Glutamatergic neuron (in vitro differentiated cells): ENCODE measurements around the gene SUGP2. TPM values are rescaled to one million over a fixed set of nuclear protein-coding genes. Genes with fewer than 3 reads are reported as not detected.

Experiments used
- DNase-seq: peaks from one replicate; pipeline ENCODE4 v3.0.0; 2022
- H3K27ac Mint-ChIP-seq: one replicate; pipeline ENCODE4 v1.8.0; 2020; ENCODE audit warnings: mild to moderate bottlenecking, mixed read lengths, inconsistent platforms; ENCODE audit not compliant: unreplicated experiment
- H3K27me3 Mint-ChIP-seq: one replicate; pipeline ENCODE4 v1.8.0; 2020; ENCODE audit warnings: mild to moderate bottlenecking, moderate library complexity, mixed read lengths, inconsistent platforms; ENCODE audit not compliant: unreplicated experiment
- H3K36me3 Mint-ChIP-seq: one replicate; pipeline ENCODE4 v1.8.0; 2020; ENCODE audit warnings: mild to moderate bottlenecking, mixed read lengths, inconsistent platforms; ENCODE audit not compliant: unreplicated experiment
- H3K4me1 Mint-ChIP-seq: one replicate; pipeline ENCODE4 v1.8.0; 2020; ENCODE audit warnings: mild to moderate bottlenecking, low read depth, mixed read lengths, inconsistent platforms; ENCODE audit not compliant: unreplicated experiment
- H3K4me3 Mint-ChIP-seq: one replicate; pipeline ENCODE4 v1.8.0; 2020; ENCODE audit warnings: mild to moderate bottlenecking, mixed read lengths, inconsistent platforms; ENCODE audit not compliant: unreplicated experiment
- H3K9me3 Mint-ChIP-seq: one replicate; pipeline ENCODE4 v1.8.0; 2020; ENCODE audit warnings: mild to moderate bottlenecking, moderate library complexity, mixed read lengths, inconsistent platforms; ENCODE audit not compliant: unreplicated experiment
- CTCF ChIP-seq: fragments of 200-600 bp; sonication (generic); IDR thresholded peaks from one replicate; pipeline ENCODE4 v1.5.0; 2021; ENCODE audit not compliant: partially characterized antibody, unreplicated experiment
- total RNA-seq: library from RNA; stranded (reverse); fragmentation: NEBNext Ultra II Directional; extraction: Animal tissue kit (Norgen Biotek cat#: 25700); gene quantifications from one replicate; pipeline ENCODE4 v1.2.1, GENCODE V29; 2021; ENCODE audit not compliant: unreplicated experiment

The SUGP2 gene
- total RNA-seq, 1 donor from 2014 or later: 201 TPM

DNA sequence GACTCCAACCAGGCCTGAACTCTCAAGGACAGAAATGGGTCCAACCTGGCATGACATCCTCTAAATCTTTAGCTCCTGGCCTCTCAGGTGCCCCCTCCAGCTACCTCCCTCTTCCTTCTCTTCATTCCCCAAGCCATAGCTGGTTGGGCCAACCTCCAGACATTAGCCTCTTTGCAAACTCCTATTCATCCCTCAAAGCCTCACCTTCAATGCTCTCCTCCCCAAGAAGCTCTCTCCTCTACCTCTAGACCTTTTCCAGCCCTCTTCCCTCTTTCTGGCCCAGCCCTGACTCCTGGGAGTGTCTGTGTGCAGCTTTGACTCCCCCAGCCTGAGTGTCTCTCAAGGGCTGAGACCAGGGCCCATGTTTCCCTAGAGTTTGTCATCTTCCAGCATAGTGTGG is 87.0 kb downstream of the SUGP2 start:
- Mint-ChIP-seq H3K36me3 (peaks cover 4% of the 10 kb centered on the region), H3K4me1 (peaks cover 8% of the 10 kb centered on the region), H3K27ac (peak overlapping the region; percentile 8), H3K27me3 (peaks cover 19% of the 10 kb centered on the region), H3K9me3 (peaks cover 8% of the 10 kb centered on the region), H3K4me3 (no peak overlapping the region)
- TF ChIP-seq CTCF: no peak
- DNase-seq: no peak

DNA sequence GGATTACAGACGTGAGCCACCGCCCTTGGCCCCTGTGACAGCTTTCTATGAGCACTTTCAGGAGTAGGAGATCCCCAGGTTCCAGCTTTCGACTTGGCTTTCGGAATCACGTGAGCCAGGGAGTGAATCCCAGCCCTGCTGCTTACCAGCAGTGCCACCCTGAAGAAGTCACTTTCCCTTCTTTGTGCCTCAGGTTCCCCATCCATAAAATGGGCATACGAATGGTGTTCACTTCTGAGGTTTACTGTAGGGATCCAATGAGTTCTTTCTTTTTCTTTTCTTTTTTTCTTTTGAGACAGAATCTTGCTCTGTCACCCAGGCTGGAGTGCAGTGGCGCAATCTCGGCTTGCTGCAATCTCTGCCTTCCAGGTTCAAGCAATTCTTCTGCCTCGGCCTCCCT is 88.0 kb downstream of the SUGP2 start:
- TF ChIP-seq CTCF: no peak
- DNase-seq: no peak
- H3K27ac Mint-ChIP-seq: no peak overlapping the region
- H3K27me3 Mint-ChIP-seq: peaks cover 20% of the 10 kb centered on the region
- peaks cover 8% of the 10 kb centered on the region for H3K4me1 Mint-ChIP-seq
- peaks cover 4% of the 10 kb centered on the region for H3K36me3 Mint-ChIP-seq
- no peak overlapping the region for H3K4me3 Mint-ChIP-seq
- peaks cover 10% of the 10 kb centered on the region for H3K9me3 Mint-ChIP-seq

DNA sequence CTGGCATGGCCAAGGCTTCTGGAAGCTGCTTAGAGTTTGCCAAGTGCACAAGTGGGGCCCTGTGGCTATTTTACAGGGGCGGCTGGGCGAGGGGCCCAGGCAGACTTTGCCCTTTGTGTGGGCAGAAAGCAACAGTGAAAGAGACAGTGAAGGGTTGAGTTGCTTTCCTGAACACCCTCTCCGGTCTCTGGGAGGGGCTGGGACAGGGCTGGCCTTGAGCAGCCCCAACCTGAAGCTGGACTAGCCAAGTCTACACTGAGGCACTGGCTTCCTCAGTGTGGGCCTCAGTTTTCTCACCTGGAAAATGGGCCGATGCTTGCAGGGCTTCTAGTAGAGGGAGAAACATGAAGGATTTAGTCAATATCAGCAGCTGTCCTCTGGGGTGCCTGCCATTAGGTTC is 89.9 kb downstream of the SUGP2 start:
- Mint-ChIP-seq H3K9me3 (peaks cover 10% of the 10 kb centered on the region), H3K4me3 (no peak overlapping the region), H3K27ac (no peak overlapping the region), H3K36me3 (peaks cover 4% of the 10 kb centered on the region), H3K27me3 (peaks cover 20% of the 10 kb centered on the region), H3K4me1 (peaks cover 12% of the 10 kb centered on the region)
- no peak for DNase-seq
- no peak for TF ChIP-seq CTCF

GRCh38 chr19:18942692-18943091 is 90.6 kb downstream of the SUGP2 start:
- Mint-ChIP-seq H3K9me3 (peaks cover 10% of the 10 kb centered on the region), H3K36me3 (peaks cover 4% of the 10 kb centered on the region), H3K27ac (peak overlapping the region; percentile 99), H3K4me1 (peaks cover 12% of the 10 kb centered on the region), H3K27me3 (peaks cover 19% of the 10 kb centered on the region), H3K4me3 (peak overlapping the region; percentile 20)
- no peak for TF ChIP-seq CTCF
- no peak for DNase-seq

GRCh38 chr19:18941628-18942354 is 91.5 kb downstream of the SUGP2 start:
- peaks cover 12% of the 10 kb centered on the region for H3K9me3 Mint-ChIP-seq
- peak overlapping the region; percentile 85 for H3K4me3 Mint-ChIP-seq
- no peak for DNase-seq
- H3K36me3 Mint-ChIP-seq: peaks cover 4% of the 10 kb centered on the region
- peaks cover 19% of the 10 kb centered on the region for H3K27me3 Mint-ChIP-seq
- peak overlapping the region; percentile 99 for H3K27ac Mint-ChIP-seq
- H3K4me1 Mint-ChIP-seq: peaks cover 12% of the 10 kb centered on the region
- TF ChIP-seq CTCF: no peak
